Kidney capillary endothelial cell (primary cell): ENCODE measurements around the gene RPS15A.
"Not testable (repeated sequence)": the region's sequence is repeated elsewhere in the genome, so short reads cannot be mapped to it uniquely, and the experiment has no call there.

Experiments
- DNase-seq: peaks from one replicate; pipeline ENCODE4 v3.0.0-alpha.2; 2018; ENCODE audit warnings: low spot score

RPS15A gene

GRCh38 chr16:18742870-18743269 is 47.3 kb downstream of the RPS15A start:
- DNase-seq: not testable (repeated sequence)

DNA sequence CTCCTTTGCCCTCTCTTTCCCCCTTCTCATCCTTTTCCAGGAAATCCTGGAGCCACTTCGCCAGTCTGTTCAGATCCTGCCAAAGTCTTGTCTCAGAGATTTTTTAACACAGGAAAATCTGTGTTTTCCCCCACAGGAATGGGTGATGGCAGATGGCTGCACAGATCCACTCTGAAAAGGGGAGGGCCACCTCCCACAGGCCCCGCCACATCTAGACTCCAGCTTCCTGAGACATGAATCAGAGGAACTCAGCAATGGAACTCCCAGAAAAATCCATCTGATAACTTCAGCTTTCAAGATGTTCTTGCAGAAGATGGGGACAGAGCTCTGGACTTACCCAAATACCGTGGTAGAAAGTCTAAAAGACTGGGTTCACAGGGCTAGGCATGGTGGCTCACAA is 50.1 kb downstream of the RPS15A start:
- DNase-seq: not testable (repeated sequence)

DNA sequence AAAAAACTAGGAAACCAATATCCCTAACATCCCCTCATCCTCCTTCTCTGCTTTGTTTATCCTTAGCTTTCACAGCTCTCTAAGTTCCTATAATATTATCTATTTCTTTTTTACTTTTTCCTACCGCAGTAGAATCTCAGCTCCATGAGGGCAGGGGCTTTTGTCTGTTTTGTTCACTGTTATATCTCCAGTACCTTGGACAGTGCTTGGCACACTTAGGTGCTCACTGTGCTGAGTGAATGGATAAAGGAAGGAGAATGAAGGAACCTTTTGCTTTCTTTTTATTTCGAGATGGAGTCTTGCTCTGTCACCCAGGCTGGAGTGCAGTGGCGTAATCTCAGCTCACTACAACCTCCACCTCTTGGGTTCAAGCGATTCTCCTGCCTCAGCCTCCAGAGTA is 51.4 kb downstream of the RPS15A start:
- DNase-seq: not testable (repeated sequence)

DNA sequence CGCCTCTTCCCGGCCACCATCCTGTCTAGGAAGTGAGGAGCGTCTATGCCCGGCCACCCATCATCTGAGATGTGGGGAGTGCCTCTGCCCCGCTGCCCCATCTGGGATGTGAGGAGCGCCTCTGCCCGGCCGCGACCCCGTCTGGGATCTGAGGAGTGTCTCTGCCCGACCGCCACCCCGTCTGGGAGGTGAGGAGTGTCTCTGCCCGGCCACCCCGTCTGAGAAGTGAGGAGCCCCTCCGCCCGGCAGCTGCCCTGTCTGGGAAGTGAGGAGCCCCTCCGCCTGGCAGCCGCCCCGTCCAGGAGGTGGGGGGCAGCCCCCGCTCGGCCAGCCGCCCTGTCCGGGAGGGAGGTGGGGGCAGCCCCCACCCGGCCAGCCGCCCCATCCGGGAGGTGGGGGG is 55.9 kb downstream of the RPS15A start:
- DNase-seq: not testable (repeated sequence)
